PC-3 (cell line): Measurements from ENCODE around the gene PALB2. TPM values are rescaled to one million over a fixed set of nuclear protein-coding genes. Genes with fewer than 3 reads are reported as not detected.
A peak's percentile ranks its signal among the peaks of the same experiment; 100 is the strongest.

Experiments
- ATAC-seq: fragments of 200-7000 bp; cut with Tn5 transposase; 2 replicates; pipeline ENCODE4 v1.9.1; 2020; ENCODE audit warnings: mild to moderate bottlenecking, moderate library complexity
- BruUV-seq: library from RNA; stranded (reverse); fragments of 400-500 nt; replicated peaks from 2 replicates; lab custom pipeline; 2021; lab: Mats Ljungman, UMichigan
- CTCF ChIA-PET: fragments of 300-600 bp; sonication (Branson Sonifier 250); formaldehyde crosslinking; loops from one replicate; lab custom pipeline; 2022; ENCODE audit warnings: antibody characterized with exemption; lab: Charles Lee
- POLR2A ChIA-PET: fragments of 300-600 bp; sonication (Branson Sonifier 250); formaldehyde crosslinking; loops from one replicate; lab custom pipeline; 2022; ENCODE audit warnings: antibody characterized with exemption; ENCODE audit not compliant: unreplicated experiment; lab: Charles Lee
- DNase-seq: peaks from one replicate; pipeline ENCODE4 v3.0.0-alpha.2; 2015
- H2AFZ ChIP-seq: fragments of 300-600 bp; sonication (generic); 2 replicates; pipeline ENCODE4 v1.6.0; 2016; ENCODE audit warnings: antibody characterized with exemption, low read length
- H3F3A ChIP-seq: fragments of 300-600 bp; sonication (generic); one replicate; pipeline ENCODE4 v1.6.0; 2017; ENCODE audit warnings: antibody characterized with exemption, low read length, control low read depth, mild to moderate bottlenecking; ENCODE audit not compliant: unreplicated experiment
- H3K27ac ChIP-seq: fragments of 300-600 bp; sonication (generic); 2 replicates; pipeline ENCODE4 v1.5.1; 2016; ENCODE audit warnings: mild to moderate bottlenecking, low read length
- H3K27me3 ChIP-seq: fragments of 300-600 bp; sonication (generic); 2 replicates; pipeline ENCODE4 v1.6.1; 2016; ENCODE audit warnings: low read length, mixed read lengths
- H3K36me3 ChIP-seq: fragments of 300-600 bp; sonication (generic); 2 replicates; pipeline ENCODE4 v1.6.1; 2016; ENCODE audit warnings: low read depth, mixed run types, low read length, mixed read lengths
- H3K4me1 ChIP-seq: fragments of 300-600 bp; sonication (generic); 2 replicates; pipeline ENCODE4 v1.5.1; 2016; ENCODE audit warnings: low read length; ENCODE audit not compliant: insufficient read depth
- H3K4me2 ChIP-seq: fragments of 300-600 bp; sonication (generic); 2 replicates; pipeline ENCODE4 v1.6.0; 2016; ENCODE audit warnings: low read length
- H3K4me3 ChIP-seq: fragments of 300-600 bp; sonication (generic); 2 replicates; pipeline ENCODE4 v1.5.1; 2016; ENCODE audit warnings: mild to moderate bottlenecking, low read length, mixed read lengths
- H3K79me2 ChIP-seq: fragments of 300-600 bp; sonication (generic); 2 replicates; pipeline ENCODE4 v1.6.1; 2017; ENCODE audit warnings: low read length, mixed read lengths
- H3K9ac ChIP-seq: fragments of 300-600 bp; sonication (generic); 2 replicates; pipeline ENCODE4 v1.6.0; 2016; ENCODE audit warnings: mild to moderate bottlenecking, low read length
- H3K9me2 ChIP-seq: fragments of 300-600 bp; sonication (generic); replicated peaks from 2 replicates; pipeline ENCODE4 v1.6.1; 2016; ENCODE audit warnings: mixed run types, low read length, mixed read lengths
- H3K9me3 ChIP-seq: fragments of 300-600 bp; sonication (generic); 2 replicates; pipeline ENCODE4 v1.6.1; 2016; ENCODE audit warnings: low read length, mixed read lengths
- H4K20me1 ChIP-seq: fragments of 300-600 bp; sonication (generic); 2 replicates; pipeline ENCODE4 v1.6.1; 2016; ENCODE audit warnings: low read length, mixed read lengths
- EZH2 ChIP-seq: fragments of 300-600 bp; sonication (generic); IDR thresholded peaks from one replicate; pipeline ENCODE4 v1.6.1; 2017; ENCODE audit warnings: antibody characterized with exemption, mild to moderate bottlenecking, low read length; ENCODE audit not compliant: unreplicated experiment
- EZH2phosphoT487 ChIP-seq: fragments of 300-600 bp; sonication (generic); IDR thresholded peaks from 2 replicates; pipeline ENCODE4 v1.6.1; 2018; ENCODE audit warnings: mild to moderate bottlenecking, antibody characterized with exemption, low read length, borderline replicate concordance
- intact Hi-C: fragments of 100-400 bp; cut with micrococcal nuclease; formaldehyde crosslinking; loops from 2 replicates; pipeline ENCODE4 v1.9.0; 2023
- total RNA-seq: library from RNA; depleted of rRNA; stranded (reverse); fragments of >200 nt; gene quantifications from 2 replicates; pipeline ENCODE4 v1.2.3, GENCODE V29; 2014
- TF ChIP-seq, protein P1 (sequence below): fragments of 300-600 bp; sonication (generic); conservative IDR thresholded peaks from 2 replicates; pipeline ENCODE4 v1.5.1; 2017; ENCODE audit warnings: antibody characterized with exemption, low read depth, mild to moderate bottlenecking, low read length

Gene PALB2
- total RNA-seq, 1 experiment from 2014 or later: 4.9 TPM

DNA sequence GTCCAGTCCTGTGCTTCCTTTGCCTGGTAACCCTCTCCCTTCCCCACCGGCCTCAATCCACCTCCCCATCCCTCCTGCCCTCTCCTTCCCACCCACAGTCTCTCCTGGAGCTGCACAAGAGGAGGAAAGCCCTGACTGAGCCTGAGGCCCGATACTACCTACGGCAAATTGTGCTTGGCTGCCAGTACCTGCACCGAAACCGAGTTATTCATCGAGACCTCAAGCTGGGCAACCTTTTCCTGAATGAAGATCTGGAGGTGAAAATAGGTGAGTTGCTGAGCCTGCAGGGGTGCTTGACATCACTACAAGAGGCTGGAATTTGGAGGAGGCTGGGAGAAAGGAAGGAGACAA lies 38.9 kb upstream of the PALB2 start:
- H4K20me1 ChIP-seq: peaks cover 11% of the 10 kb centered on the region; the same call in 1 of the 2 replicates
- peaks cover 23% of the 10 kb centered on the region for H3K4me1 ChIP-seq
- no peaks in the 10 kb centered on the region for H3F3A ChIP-seq
- H2AFZ ChIP-seq: 0 out of 2 replicates have a peak overlapping the region, but pooled peaks have one; percentile 82
- TF ChIP-seq EZH2: no peak
- no peak for TF ChIP-seq EZH2phosphoT487
- TF ChIP-seq, protein P1, sequence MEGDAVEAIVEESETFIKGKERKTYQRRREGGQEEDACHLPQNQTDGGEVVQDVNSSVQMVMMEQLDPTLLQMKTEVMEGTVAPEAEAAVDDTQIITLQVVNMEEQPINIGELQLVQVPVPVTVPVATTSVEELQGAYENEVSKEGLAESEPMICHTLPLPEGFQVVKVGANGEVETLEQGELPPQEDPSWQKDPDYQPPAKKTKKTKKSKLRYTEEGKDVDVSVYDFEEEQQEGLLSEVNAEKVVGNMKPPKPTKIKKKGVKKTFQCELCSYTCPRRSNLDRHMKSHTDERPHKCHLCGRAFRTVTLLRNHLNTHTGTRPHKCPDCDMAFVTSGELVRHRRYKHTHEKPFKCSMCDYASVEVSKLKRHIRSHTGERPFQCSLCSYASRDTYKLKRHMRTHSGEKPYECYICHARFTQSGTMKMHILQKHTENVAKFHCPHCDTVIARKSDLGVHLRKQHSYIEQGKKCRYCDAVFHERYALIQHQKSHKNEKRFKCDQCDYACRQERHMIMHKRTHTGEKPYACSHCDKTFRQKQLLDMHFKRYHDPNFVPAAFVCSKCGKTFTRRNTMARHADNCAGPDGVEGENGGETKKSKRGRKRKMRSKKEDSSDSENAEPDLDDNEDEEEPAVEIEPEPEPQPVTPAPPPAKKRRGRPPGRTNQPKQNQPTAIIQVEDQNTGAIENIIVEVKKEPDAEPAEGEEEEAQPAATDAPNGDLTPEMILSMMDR: no peak
- H3K27ac ChIP-seq: no peak overlapping the region
- DNase-seq (no peak), ATAC-seq (no peak)
- H3K36me3 ChIP-seq: peaks cover 23% of the 10 kb centered on the region; the same call in 1 of the 2 replicates
- H3K4me3 ChIP-seq: peak overlapping the region; percentile 100
- no peaks in the 10 kb centered on the region for H3K9me3 ChIP-seq
- peaks cover 53% of the 10 kb centered on the region for H3K79me2 ChIP-seq
- ChIA-PET CTCF (no interaction called here), POLR2A (no interaction called here)
- no peaks in the 10 kb centered on the region for H3K9me2 ChIP-seq
- H3K9ac ChIP-seq: peak overlapping the region; percentile 89
- intact Hi-C loops: loop anchor here (5.0 kb wide), 1 partner anchor 357 kb away; no protein-coding TSS in a partner anchor
- H3K27me3 ChIP-seq: no peaks in the 10 kb centered on the region
- BruUV-seq: no TSS peak
- H3K4me2 ChIP-seq: peak overlapping the region; percentile 91

- H3K27me3 ChIP-seq: no peaks in the 10 kb centered on the region
- H3K36me3 ChIP-seq: peaks cover 23% of the 10 kb centered on the region; the same call in 1 of the 2 replicates
- TF ChIP-seq EZH2phosphoT487: no peak
- TF ChIP-seq EZH2: no peak
- H3K27ac ChIP-seq: peak overlapping the region; percentile 57
- H3K9me3 ChIP-seq: no peaks in the 10 kb centered on the region
- intact Hi-C loops: loop anchor here (5.0 kb wide), 1 partner anchor 358 kb away; no protein-coding TSS in a partner anchor
- H3K9me2 ChIP-seq: no peaks in the 10 kb centered on the region
- H3K4me2 ChIP-seq: peak overlapping the region; percentile 91
- H3K79me2 ChIP-seq: peaks cover 52% of the 10 kb centered on the region
- peak overlapping the region; percentile 100 for H3K4me3 ChIP-seq
- peak overlapping the region; percentile 89 for H3K9ac ChIP-seq
- peak; percentile 37 for DNase-seq
- no TSS peak for BruUV-seq
- peak; percentile 36 for ATAC-seq
- H3K4me1 ChIP-seq: peaks cover 23% of the 10 kb centered on the region
- peak overlapping the region; percentile 82 for H2AFZ ChIP-seq
- peaks cover 11% of the 10 kb centered on the region; the same call in 1 of the 2 replicates for H4K20me1 ChIP-seq
- H3F3A ChIP-seq: no peaks in the 10 kb centered on the region
- POLR2A ChIA-PET: no interaction called here
- CTCF ChIA-PET: no interaction called here
These were observed 38.3 kb upstream of the PALB2 start for GRCh38 chr16:23679274-23679985.

GRCh38 chr16:23678430-23679273 lies 37.5 kb upstream of the PALB2 start, which contains the start of gene PLK1:
TSS of gene PLK1 (plus strand) at chr16:23678889. CDS start at chr16:23678933, 44 bp downstream.
- Histone ChIP-seq H3K9me2 (no peaks in the 10 kb centered on the region), H3K4me3 (peak within 1 kb of the TSS; percentile 100), H3K4me2 (peak within 1 kb of the TSS; percentile 91), H3K79me2 (peaks cover 44% of the 10 kb centered on the region), H3K36me3 (peaks cover 19% of the 10 kb centered on the region; the same call in 1 of the 2 replicates), H2AFZ (peak within 1 kb of the TSS; percentile 82), H3K27ac (peak within 1 kb of the TSS; percentile 70), H3K4me1 (peaks cover 23% of the 10 kb centered on the region), H3K27me3 (no peaks in the 10 kb centered on the region), H3K9me3 (no peaks in the 10 kb centered on the region), H4K20me1 (peaks cover 11% of the 10 kb centered on the region; the same call in 1 of the 2 replicates), H3K9ac (peak within 1 kb of the TSS; percentile 89), H3F3A (no peaks in the 10 kb centered on the region)
- ChIA-PET POLR2A (no interaction called here), CTCF (interaction anchor here (0.6 to 1.4 kb wide), 3 partner anchors 9 to 332 kb away, joined by 3 to 4 read pairs (median 3); no protein-coding TSS in a partner anchor)
- DNase-seq (peak; percentile 89), ATAC-seq (peak; percentile 89)
- TF ChIP-seq, protein P1: peak; percentile 42; the same call in 1 of the 2 replicates
- no peak for TF ChIP-seq EZH2
- intact Hi-C loops: loop anchor here (1.0 to 5.0 kb wide), 2 partner anchors 8 to 359 kb away; no protein-coding TSS in a partner anchor
- BruUV-seq: TSS peak; percentile 54
